ENCODE results near the gene IGSF8.

GRCh38 chr1:160094806-160095205, 3.6 kb downstream of the IGSF8 start:
- TF ChIP-seq CTCF (IDR thresholded peaks at IDR 0.05) = no peak
- no peak for TF ChIP-seq POLR2A (IDR thresholded peaks at IDR 0.05)
